ENCODE results near the gene SIGLEC6. TPM values are rescaled to one million over a fixed set of nuclear protein-coding genes. Genes with fewer than 3 reads are reported as not detected.

SIGLEC6 gene
- total RNA-seq, 2 donors from 2014 or later: 0.26 TPM; not detected in 1

DNA sequence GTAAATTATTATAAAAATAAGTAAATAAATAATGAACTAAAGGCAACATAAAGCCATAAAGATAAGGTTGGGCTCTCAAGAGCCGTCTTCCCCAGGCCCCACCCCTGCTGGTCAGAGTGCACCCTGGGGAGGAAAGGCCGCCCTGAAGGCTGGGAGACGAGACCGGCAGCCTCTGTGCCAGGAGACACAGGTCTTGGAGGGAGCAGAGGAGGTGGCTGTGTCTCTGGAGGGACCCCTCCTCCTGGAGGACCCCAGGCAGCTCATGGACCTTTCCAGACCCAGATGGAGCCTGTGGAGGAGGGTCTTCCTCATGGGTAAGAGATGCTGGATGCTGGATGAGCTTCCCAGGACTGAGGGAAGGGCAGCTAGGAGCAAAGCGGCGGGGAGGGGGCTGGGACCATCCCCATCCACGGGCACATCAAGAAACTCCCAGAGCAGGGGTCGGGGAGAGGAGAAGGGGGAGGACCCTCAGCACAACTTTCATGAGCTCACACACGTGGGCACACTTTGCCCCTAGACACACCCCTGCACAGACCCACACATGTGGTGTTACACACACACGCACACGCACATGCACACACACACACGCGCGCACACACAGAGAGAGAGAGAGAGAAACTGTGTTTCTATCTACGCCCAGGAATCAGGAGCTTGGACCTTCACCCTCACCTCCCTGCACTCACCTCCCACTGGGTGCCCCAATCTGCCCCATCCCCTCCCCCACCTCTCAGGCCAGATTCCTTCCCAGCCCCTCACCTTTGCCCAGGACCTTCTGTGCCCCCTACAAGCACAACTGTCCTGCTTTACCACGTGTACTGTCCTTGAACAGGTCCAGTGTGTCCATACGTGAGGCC lies 52.9 kb downstream of the SIGLEC6 start, which contains the start of gene CEACAM18:
TSS of gene CEACAM18 (plus strand) at position 159 of the 854 bp plus-strand sequence.
- DNase-seq (no peak), ATAC-seq (no peak)
- intact Hi-C loops (cut with DNase I): loop anchor here (10.0 kb wide), 1 partner anchor 176 kb away; no protein-coding TSS in a partner anchor
- TF ChIP-seq, protein P1, sequence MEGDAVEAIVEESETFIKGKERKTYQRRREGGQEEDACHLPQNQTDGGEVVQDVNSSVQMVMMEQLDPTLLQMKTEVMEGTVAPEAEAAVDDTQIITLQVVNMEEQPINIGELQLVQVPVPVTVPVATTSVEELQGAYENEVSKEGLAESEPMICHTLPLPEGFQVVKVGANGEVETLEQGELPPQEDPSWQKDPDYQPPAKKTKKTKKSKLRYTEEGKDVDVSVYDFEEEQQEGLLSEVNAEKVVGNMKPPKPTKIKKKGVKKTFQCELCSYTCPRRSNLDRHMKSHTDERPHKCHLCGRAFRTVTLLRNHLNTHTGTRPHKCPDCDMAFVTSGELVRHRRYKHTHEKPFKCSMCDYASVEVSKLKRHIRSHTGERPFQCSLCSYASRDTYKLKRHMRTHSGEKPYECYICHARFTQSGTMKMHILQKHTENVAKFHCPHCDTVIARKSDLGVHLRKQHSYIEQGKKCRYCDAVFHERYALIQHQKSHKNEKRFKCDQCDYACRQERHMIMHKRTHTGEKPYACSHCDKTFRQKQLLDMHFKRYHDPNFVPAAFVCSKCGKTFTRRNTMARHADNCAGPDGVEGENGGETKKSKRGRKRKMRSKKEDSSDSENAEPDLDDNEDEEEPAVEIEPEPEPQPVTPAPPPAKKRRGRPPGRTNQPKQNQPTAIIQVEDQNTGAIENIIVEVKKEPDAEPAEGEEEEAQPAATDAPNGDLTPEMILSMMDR (IDR thresholded peaks at IDR 0.05): no peak
- TF ChIP-seq POLR2A (IDR thresholded peaks at IDR 0.05): no peak
- H3K4me1 ChIP-seq: no peaks in the 10 kb centered on the region
- H3K9me3 ChIP-seq: no peaks in the 10 kb centered on the region
- WGBS, 2 donors: 51 to 55% methylated on average over 15 to 17 of the region's 17 CpGs
- H3K4me3 ChIP-seq: no peak within 1 kb of the TSS
- no peaks in the 10 kb centered on the region for H3K27me3 ChIP-seq
- no peaks in the 10 kb centered on the region for H3K36me3 ChIP-seq (replicated peaks in 1 of 2; ENCODE audit: insufficient read depth in 1 of 2, low read depth in 2 of 2)
- H3K27ac ChIP-seq: no peak within 1 kb of the TSS

DNA sequence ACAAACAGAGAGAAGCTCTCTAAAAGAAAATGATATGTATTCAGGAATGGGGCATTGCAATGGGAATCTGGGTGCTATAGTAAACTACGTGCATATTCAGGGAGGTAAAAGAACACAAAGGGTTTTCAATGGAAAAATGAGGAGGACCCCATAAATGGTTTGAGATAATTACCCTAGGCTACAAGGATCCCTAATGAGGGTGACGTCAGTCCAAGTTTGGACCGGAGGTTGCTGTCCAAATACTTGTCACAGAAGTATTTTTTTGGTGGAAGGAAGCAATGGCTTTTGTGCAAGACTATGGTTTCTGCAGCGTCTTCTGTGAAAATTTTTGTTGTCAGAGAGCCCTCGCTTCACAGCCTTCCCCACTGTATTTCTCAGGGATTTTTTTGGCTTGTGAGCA lies 54.1 kb downstream of the SIGLEC6 start:
- no peaks in the 10 kb centered on the region for H3K9me3 ChIP-seq
- H3K4me3 ChIP-seq: no peak overlapping the region
- no peaks in the 10 kb centered on the region for H3K36me3 ChIP-seq (replicated peaks in 1 of 2; ENCODE audit: insufficient read depth in 1 of 2, low read depth in 2 of 2)
- ATAC-seq: no peak
- H3K27me3 ChIP-seq: no peaks in the 10 kb centered on the region
- intact Hi-C loops (cut with DNase I): loop anchor here (10.0 kb wide), 1 partner anchor 177 kb away; no protein-coding TSS in a partner anchor
- WGBS, 2 donors: 37 to 49% methylated on average over 5 of the region's 5 CpGs
- H3K4me1 ChIP-seq: no peaks in the 10 kb centered on the region
- no peak for DNase-seq
- TF ChIP-seq, protein P1 (IDR thresholded peaks at IDR 0.05): no peak
- no peak for TF ChIP-seq POLR2A (IDR thresholded peaks at IDR 0.05)
- no peak overlapping the region for H3K27ac ChIP-seq

DNA sequence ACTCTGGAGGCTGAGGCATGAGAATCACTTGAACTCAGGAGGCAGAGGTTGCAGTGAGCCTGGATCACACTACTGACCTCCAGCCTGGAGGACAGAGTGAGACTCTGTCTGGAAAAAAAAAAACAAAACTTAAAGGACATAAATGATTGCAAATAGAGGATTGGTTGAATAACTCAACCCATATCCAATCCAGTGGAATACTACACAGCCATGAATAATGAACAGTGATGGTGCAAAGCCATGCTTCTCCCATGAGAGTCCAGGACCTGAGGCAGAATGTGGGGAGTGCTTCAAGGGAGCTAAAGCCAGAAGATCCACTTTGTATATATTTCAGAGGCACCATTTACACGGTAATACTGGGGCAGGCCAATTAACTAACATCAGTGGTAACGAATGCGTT lies 55.3 kb downstream of the SIGLEC6 start:
- H3K4me1 ChIP-seq: no peaks in the 10 kb centered on the region
- 77 to 86% methylated on average over 3 of the region's 3 CpGs for WGBS, 2 donors
- no peaks in the 10 kb centered on the region for H3K9me3 ChIP-seq
- no peak for ATAC-seq
- no peak overlapping the region for H3K27ac ChIP-seq
- H3K36me3 ChIP-seq (replicated peaks in 1 of 2; ENCODE audit: insufficient read depth in 1 of 2, low read depth in 2 of 2): no peaks in the 10 kb centered on the region
- H3K27me3 ChIP-seq: no peaks in the 10 kb centered on the region
- no peak for TF ChIP-seq POLR2A (IDR thresholded peaks at IDR 0.05)
- TF ChIP-seq, protein P1 (IDR thresholded peaks at IDR 0.05): no peak
- DNase-seq: no peak
- intact Hi-C loops (cut with DNase I): loop anchor here (10.0 kb wide), 1 partner anchor 179 kb away; no protein-coding TSS in a partner anchor
- H3K4me3 ChIP-seq: no peak overlapping the region

DNA sequence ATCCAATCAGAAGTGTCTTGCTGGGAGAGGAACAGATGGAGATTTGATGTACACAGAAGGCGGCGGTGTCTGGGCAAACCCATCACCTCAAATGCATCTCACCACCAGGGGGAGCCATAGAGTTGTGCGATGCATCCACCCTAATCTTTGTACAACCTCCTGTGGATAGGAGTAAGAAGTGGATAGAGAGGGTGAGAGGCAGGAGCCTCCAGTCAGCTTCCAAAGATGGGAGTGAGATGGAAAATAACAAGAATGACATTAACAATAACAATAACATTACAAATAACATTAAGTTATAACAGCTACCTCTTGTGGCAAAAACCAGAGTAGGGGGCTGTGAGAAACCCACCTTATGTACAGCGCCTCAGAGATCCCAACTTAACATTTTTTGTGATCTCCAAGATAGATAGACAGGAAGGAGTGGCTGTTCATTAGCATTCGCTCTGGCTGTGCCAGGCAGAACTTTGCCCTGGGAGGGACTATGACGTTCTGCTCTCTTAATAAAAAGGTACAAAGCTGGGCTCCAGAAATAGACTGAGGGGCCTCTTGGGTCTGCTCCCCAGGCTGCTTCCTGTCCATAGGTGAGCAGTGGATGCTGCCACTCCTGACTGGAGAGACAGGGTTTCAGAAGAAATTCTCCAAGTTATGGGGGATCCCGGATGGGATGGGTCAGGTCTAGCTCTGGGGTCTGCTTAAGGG lies 58.3 kb downstream of the SIGLEC6 start:
- H3K27ac ChIP-seq: no peak overlapping the region
- intact Hi-C loops (cut with DNase I): loop anchor here (10.0 kb wide), 1 partner anchor 182 kb away; no protein-coding TSS in a partner anchor
- TF ChIP-seq, protein P1 (IDR thresholded peaks at IDR 0.05): peak; percentile 68 to 91 (median 72)
- no peak for TF ChIP-seq POLR2A (IDR thresholded peaks at IDR 0.05)
- whole genome bisulfite sequencing, 2 donors: 23 to 26% methylated on average over 7 of the region's 7 CpGs
- H3K4me1 ChIP-seq: no peaks in the 10 kb centered on the region
- ATAC-seq (peak; percentile 53), DNase-seq (peak; percentile 74 to 83 (median 78))
- H3K4me3 ChIP-seq: no peak overlapping the region
- H3K27me3 ChIP-seq: no peaks in the 10 kb centered on the region
- H3K36me3 ChIP-seq (replicated peaks in 1 of 2; ENCODE audit: insufficient read depth in 1 of 2, low read depth in 2 of 2): no peaks in the 10 kb centered on the region
- H3K9me3 ChIP-seq: no peaks in the 10 kb centered on the region

Measured in body of pancreas (tissue), 4 donors.